WTC11 (cell line): ENCODE results near the gene HLA-DPA1.

ENCODE experiments used
- CREB1 ChIP-seq: sonication (generic); formaldehyde crosslinking; IDR thresholded peaks from 2 replicates; pipeline ENCODE4 v1.8.0; 2023; ENCODE audit warnings: mild to moderate bottlenecking, missing genetic modification reagents
- CREM ChIP-seq: sonication (generic); formaldehyde crosslinking; IDR thresholded peaks from 2 replicates; pipeline ENCODE4 v1.8.1; 2022; ENCODE audit warnings: mild to moderate bottlenecking, missing genetic modification reagents, moderate library complexity
- CTCF ChIP-seq: fragments of 200-600 bp; IDR thresholded peaks from 2 replicates; pipeline ENCODE4 v1.8.0; 2022; ENCODE audit warnings: antibody characterized with exemption
- FOXJ3 ChIP-seq: sonication (generic); formaldehyde crosslinking; IDR thresholded peaks from 2 replicates; pipeline ENCODE4 v1.9.0; 2021; ENCODE audit warnings: missing genetic modification reagents, mild to moderate bottlenecking, borderline replicate concordance
- FOXK1 ChIP-seq: sonication (generic); formaldehyde crosslinking; IDR thresholded peaks from 2 replicates; pipeline ENCODE4 v1.8.0; 2022; ENCODE audit warnings: mild to moderate bottlenecking, moderate library complexity, missing genetic modification reagents
- FOXP4 ChIP-seq: sonication (generic); formaldehyde crosslinking; IDR thresholded peaks from 2 replicates; pipeline ENCODE4 v1.8.0; 2022; ENCODE audit warnings: mild to moderate bottlenecking, missing genetic modification reagents
- HMGA2 ChIP-seq: fragments of 250-450 bp; sonication (Bioruptor Pico); IDR thresholded peaks from 2 replicates; pipeline ENCODE4 v1.4.0; 2021; ENCODE audit warnings: mild to moderate bottlenecking, moderate library complexity
- IRF1 ChIP-seq: sonication (generic); formaldehyde crosslinking; IDR thresholded peaks from 2 replicates; pipeline ENCODE4 v1.8.0; 2023; ENCODE audit warnings: missing genetic modification reagents
- JUN ChIP-seq: sonication (generic); formaldehyde crosslinking; IDR thresholded peaks from 2 replicates; pipeline ENCODE4 v1.8.0; 2023; ENCODE audit warnings: mild to moderate bottlenecking, missing genetic modification reagents
- MAX ChIP-seq: sonication (generic); formaldehyde crosslinking; IDR thresholded peaks from 2 replicates; pipeline ENCODE4 v1.8.0; 2022; ENCODE audit warnings: mild to moderate bottlenecking, missing genetic modification reagents
- NR2C2 ChIP-seq: sonication (generic); formaldehyde crosslinking; IDR thresholded peaks from 2 replicates; pipeline ENCODE4 v1.8.0; 2022; ENCODE audit warnings: mild to moderate bottlenecking, missing genetic modification reagents
- SMAD4 ChIP-seq: sonication (generic); formaldehyde crosslinking; IDR thresholded peaks from 2 replicates; pipeline ENCODE4 v1.8.0; 2022; ENCODE audit warnings: mild to moderate bottlenecking, missing genetic modification reagents
- ZNF317 ChIP-seq: sonication (generic); formaldehyde crosslinking; IDR thresholded peaks from 2 replicates; pipeline ENCODE4 v1.8.1; 2023; ENCODE audit warnings: low read depth, mild to moderate bottlenecking, moderate library complexity, missing genetic modification reagents, borderline replicate concordance
- TF ChIP-seq, protein P1 (sequence below): sonication (generic); formaldehyde crosslinking; IDR thresholded peaks from 2 replicates; pipeline ENCODE4 v1.8.0; 2022; ENCODE audit warnings: mild to moderate bottlenecking, missing genetic modification reagents

- TF ChIP-seq CREB1 (no peak), CTCF (no peak), ZNF317 (CRISPR knock-in tag) (no peak), JUN (no peak), IRF1 (no peak), MAX (CRISPR knock-in tag) (no peak), HMGA2 (CRISPR knock-in tag) (no peak), FOXJ3 (CRISPR knock-in tag) (no peak), SMAD4 (CRISPR knock-in tag) (no peak), FOXK1 (CRISPR knock-in tag) (no peak), NR2C2 (CRISPR knock-in tag) (no peak), CREM (no peak), FOXP4 (CRISPR knock-in tag) (no peak)
- TF ChIP-seq, protein P1, sequence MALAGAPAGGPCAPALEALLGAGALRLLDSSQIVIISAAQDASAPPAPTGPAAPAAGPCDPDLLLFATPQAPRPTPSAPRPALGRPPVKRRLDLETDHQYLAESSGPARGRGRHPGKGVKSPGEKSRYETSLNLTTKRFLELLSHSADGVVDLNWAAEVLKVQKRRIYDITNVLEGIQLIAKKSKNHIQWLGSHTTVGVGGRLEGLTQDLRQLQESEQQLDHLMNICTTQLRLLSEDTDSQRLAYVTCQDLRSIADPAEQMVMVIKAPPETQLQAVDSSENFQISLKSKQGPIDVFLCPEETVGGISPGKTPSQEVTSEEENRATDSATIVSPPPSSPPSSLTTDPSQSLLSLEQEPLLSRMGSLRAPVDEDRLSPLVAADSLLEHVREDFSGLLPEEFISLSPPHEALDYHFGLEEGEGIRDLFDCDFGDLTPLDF (CRISPR knock-in tag) = no peak
These were observed 34.2 kb upstream of the HLA-DPA1 start for GRCh38 chr6:33107641-33108040.
